OCI-LY3 (cell line): Measurements from ENCODE around the gene JAML.

Experiments used
- H2AFZ ChIP-seq: fragments of 200-600, 300-600 bp; shearing (Covaris generic); 2 replicates; pipeline ENCODE4 v1.6.0; 2014; ENCODE audit warnings: antibody characterized with exemption, low read depth, low read length
- H3K27ac ChIP-seq: fragments of 200-600, 300-600 bp; sonication (generic); 2 replicates; pipeline ENCODE4 v1.5.1; 2014; ENCODE audit warnings: mild to moderate bottlenecking, low read length, moderate library complexity, mixed read lengths
- H3K27me3 ChIP-seq: fragments of 200-600, 300-600 bp; sonication (generic); 2 replicates; pipeline ENCODE4 v1.6.1; 2014; ENCODE audit warnings: low read depth, low read length, mixed read lengths
- H3K36me3 ChIP-seq: fragments of 200-600, 300-600 bp; sonication (generic); replicated peaks from 2 replicates; pipeline ENCODE3; 2014; ENCODE audit warnings: low read depth, low read length, mixed read lengths
- H3K4me1 ChIP-seq: fragments of 300-600, 200-600 bp; sonication (generic); 2 replicates; pipeline ENCODE4 v1.6.1; 2014; ENCODE audit warnings: low read length, mixed read lengths
- H3K4me2 ChIP-seq: fragments of 200-600, 300-600 bp; sonication (generic); 2 replicates; pipeline ENCODE4 v1.6.1; 2014; ENCODE audit warnings: low read length, mixed read lengths
- H3K4me3 ChIP-seq: fragments of 300-600, 200-600 bp; sonication (generic); 2 replicates; pipeline ENCODE4 v1.5.1; 2014; ENCODE audit warnings: antibody characterized with exemption, mild to moderate bottlenecking, low read length, moderate library complexity
- H3K79me2 ChIP-seq: fragments of 300-600, 200-600 bp; shearing (Covaris generic); 2 replicates; pipeline ENCODE4 v1.6.1; 2014; ENCODE audit warnings: mild to moderate bottlenecking, low read length, mixed read lengths
- H3K9ac ChIP-seq: fragments of 300-600, 200-600 bp; shearing (Covaris generic); 2 replicates; pipeline ENCODE4 v1.6.0; 2014; ENCODE audit warnings: mild to moderate bottlenecking, low read length, moderate library complexity
- H3K9me3 ChIP-seq: fragments of 200-600, 300-600 bp; shearing (Covaris generic); 2 replicates; pipeline ENCODE4 v1.6.1; 2014; ENCODE audit warnings: low read length, mixed read lengths; ENCODE audit not compliant: insufficient read depth
- H4K20me1 ChIP-seq: fragments of 200-600, 300-600 bp; sonication (generic); 2 replicates; pipeline ENCODE4 v1.6.1; 2016; ENCODE audit warnings: low read length, mixed read lengths; ENCODE audit not compliant: insufficient read depth
- CTCF ChIP-seq: fragments of 200-600, 300-600 bp; sonication (generic); IDR thresholded peaks from 2 replicates; pipeline ENCODE4 v1.5.1; 2014; ENCODE audit warnings: antibody characterized with exemption, low read length, low read depth
- EZH2phosphoT487 ChIP-seq: fragments of 200-600 bp; shearing (Covaris generic); IDR thresholded peaks from 2 replicates; pipeline ENCODE4 v1.6.1; 2018; ENCODE audit warnings: antibody characterized with exemption, mixed run types, low read depth

JAML gene

DNA sequence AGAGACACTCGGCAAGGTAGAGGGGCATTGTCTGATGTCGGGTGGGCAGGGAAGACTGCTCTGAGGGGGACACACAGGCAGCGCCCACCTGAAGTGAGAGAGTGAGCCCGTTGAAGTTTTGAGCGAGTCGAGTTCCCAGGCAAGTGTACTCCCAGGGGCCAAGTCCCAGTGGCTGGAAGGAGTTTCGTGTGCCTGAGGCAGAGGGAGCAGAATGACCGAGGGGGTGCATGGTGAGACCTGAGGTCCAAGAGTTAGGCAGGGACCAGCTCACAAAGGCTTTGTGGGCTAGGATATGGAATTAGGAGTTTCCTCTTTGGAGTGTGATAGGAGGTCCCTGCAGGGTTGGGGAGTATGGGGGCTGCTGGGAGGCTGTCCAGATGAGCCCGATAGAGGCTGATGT, 54.6 kb downstream of the JAML start:
- Histone ChIP-seq H3K4me1 (peaks cover 9% of the 10 kb centered on the region), H4K20me1 (no peaks in the 10 kb centered on the region), H2AFZ (no peak overlapping the region), H3K9me3 (no peaks in the 10 kb centered on the region), H3K4me3 (no peak overlapping the region), H3K27ac (no peak overlapping the region), H3K36me3 (no peaks in the 10 kb centered on the region), H3K79me2 (no peaks in the 10 kb centered on the region), H3K4me2 (no peak overlapping the region), H3K27me3 (0 out of 2 replicates have a peak, but pooled peaks cover 6% of the 10 kb centered on the region), H3K9ac (no peak overlapping the region)
- TF ChIP-seq EZH2phosphoT487: no peak
- no peak for TF ChIP-seq CTCF

DNA sequence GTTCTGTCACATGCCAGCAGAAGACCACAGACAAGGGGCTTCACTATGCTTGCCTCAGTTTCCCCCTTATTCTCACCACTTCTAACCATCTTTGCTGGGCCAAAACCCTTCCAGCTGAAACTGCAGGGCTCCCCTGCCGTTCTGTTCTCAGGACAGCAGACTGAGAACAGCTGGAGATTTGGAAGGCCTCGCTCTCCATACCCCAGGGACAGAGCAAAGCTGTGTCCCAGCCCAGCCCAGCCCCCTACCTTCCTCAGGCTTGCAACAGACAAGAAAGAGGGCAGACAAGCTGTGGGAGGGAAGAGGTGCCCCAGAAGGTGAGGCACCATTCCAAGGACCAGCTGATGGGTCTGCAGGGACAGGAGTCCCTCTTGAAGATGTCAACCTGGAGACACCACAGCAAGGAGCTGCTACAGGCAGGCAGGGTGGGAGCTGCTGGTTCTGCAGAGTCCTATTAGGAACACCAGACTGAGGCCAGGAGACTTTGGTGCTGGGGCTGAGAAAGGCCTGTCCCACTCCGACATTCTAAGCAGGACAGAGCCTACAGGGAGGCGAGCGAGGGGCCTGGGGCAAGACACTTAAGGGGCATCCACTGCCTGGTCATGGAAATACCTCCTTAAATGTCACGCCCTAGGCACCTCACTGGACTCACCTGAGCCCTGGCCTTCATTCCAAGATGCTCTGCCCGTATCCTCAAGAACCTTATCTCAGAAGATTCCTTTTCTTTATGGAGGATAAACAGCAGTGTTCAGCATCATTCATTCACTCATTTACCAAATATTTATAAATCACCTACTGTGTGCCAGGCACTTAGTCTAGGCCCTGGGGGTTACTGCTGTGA, 55.3 kb downstream of the JAML start:
- Histone ChIP-seq H3K79me2 (no peaks in the 10 kb centered on the region), H4K20me1 (no peaks in the 10 kb centered on the region), H3K9me3 (no peaks in the 10 kb centered on the region), H3K36me3 (no peaks in the 10 kb centered on the region), H3K4me3 (no peak overlapping the region), H2AFZ (no peak overlapping the region), H3K27ac (no peak overlapping the region), H3K9ac (no peak overlapping the region), H3K4me1 (peaks cover 6% of the 10 kb centered on the region), H3K27me3 (peaks cover 6% of the 10 kb centered on the region; the same call in 1 of the 2 replicates), H3K4me2 (no peak overlapping the region)
- TF ChIP-seq EZH2phosphoT487: no peak
- no peak for TF ChIP-seq CTCF

DNA sequence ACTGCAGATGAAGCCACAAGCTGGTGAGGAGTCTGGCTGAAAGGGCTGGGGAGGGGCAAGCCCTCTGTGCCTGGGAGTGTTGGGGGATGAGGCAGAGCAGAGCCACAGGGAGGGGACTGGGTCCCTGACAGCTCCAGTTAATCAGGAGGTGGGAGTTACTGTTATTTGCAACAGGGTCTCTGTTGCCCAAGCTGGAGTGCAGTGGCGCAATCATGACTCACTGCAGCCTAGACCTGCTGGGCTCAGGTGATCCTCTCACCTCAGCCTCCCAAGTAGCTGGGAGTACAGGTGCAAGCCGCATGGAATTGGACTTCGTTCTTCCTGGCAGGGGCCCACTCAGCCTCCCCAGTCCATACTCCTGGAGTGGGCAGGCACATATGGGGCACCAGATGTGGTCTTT, 56.1 kb downstream of the JAML start:
- Histone ChIP-seq H3K36me3 (no peaks in the 10 kb centered on the region), H3K9ac (no peak overlapping the region), H3K27me3 (peaks cover 6% of the 10 kb centered on the region), H3K9me3 (no peaks in the 10 kb centered on the region), H3K4me1 (peaks cover 6% of the 10 kb centered on the region), H2AFZ (no peak overlapping the region), H4K20me1 (no peaks in the 10 kb centered on the region), H3K4me2 (no peak overlapping the region), H3K79me2 (no peaks in the 10 kb centered on the region), H3K4me3 (no peak overlapping the region), H3K27ac (no peak overlapping the region)
- TF ChIP-seq EZH2phosphoT487: no peak
- no peak for TF ChIP-seq CTCF

- no peaks in the 10 kb centered on the region for H3K79me2 ChIP-seq
- no peak overlapping the region for H3K27ac ChIP-seq
- TF ChIP-seq EZH2phosphoT487: no peak
- no peak for TF ChIP-seq CTCF
- H3K9ac ChIP-seq: no peak overlapping the region
- no peak overlapping the region for H3K4me2 ChIP-seq
- no peak overlapping the region for H2AFZ ChIP-seq
- H3K36me3 ChIP-seq: no peaks in the 10 kb centered on the region
- H3K27me3 ChIP-seq: peaks cover 9% of the 10 kb centered on the region
- H4K20me1 ChIP-seq: no peaks in the 10 kb centered on the region
- H3K4me3 ChIP-seq: no peak overlapping the region
- no peaks in the 10 kb centered on the region for H3K9me3 ChIP-seq
- H3K4me1 ChIP-seq: peaks cover 9% of the 10 kb centered on the region
Observed at GRCh38 chr11:118168316-118168715, 56.5 kb downstream of the JAML start.
